ENCODE measurements around the gene NLGN2.

The NLGN2 gene

DNA sequence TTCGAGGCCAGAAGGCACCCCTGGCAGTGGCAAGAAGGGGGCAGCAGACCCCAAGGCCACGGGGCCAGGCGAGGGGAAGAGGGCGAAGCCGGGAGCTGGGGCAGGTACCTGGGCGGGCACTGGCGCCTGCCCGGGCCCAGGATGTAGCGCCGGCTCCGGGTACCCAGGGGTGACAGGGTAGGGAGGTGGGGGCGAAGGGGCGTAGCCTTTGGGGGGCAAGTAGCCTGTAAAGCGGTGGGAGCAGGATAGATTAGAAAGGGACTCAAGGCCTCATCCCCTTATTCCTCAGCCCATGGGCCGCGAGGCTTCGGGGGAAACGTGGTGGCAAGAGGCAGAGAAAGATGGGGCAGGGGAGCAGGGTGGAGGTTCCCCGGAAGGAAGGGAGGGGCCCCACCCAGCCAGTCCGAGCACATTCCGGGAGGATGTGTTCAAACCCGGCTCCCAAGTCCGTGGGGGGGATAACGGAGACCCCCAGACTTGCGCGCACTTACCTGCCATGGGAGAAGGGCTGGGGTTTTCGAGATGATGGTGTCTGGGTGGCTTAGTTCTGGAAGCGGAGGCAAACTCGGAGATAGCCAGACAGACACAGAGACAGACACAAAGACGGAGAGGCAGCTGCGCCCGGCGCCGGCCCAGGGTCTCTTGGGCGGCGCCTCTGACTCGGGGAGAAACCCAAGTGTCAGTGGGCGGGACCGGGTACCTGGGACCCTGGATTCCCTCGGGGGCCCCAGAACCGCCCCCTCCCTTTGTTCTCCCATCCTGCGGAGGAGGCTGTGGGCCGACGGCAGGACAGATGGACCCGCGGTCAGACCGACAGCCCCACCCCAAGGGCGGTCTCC lies 13.8 kb upstream of the NLGN2 start:
- H3K4me3 ChIP-seq (ENCODE audit: low read depth, low read length), result peak overlapping the region; percentile 97
- TF ChIP-seq, protein P1, sequence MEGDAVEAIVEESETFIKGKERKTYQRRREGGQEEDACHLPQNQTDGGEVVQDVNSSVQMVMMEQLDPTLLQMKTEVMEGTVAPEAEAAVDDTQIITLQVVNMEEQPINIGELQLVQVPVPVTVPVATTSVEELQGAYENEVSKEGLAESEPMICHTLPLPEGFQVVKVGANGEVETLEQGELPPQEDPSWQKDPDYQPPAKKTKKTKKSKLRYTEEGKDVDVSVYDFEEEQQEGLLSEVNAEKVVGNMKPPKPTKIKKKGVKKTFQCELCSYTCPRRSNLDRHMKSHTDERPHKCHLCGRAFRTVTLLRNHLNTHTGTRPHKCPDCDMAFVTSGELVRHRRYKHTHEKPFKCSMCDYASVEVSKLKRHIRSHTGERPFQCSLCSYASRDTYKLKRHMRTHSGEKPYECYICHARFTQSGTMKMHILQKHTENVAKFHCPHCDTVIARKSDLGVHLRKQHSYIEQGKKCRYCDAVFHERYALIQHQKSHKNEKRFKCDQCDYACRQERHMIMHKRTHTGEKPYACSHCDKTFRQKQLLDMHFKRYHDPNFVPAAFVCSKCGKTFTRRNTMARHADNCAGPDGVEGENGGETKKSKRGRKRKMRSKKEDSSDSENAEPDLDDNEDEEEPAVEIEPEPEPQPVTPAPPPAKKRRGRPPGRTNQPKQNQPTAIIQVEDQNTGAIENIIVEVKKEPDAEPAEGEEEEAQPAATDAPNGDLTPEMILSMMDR (IDR thresholded peaks at IDR 0.05; ENCODE audit: insufficient read depth, low read depth, low read length, missing control alignments), result no peak
- no peak for DNase-seq (ENCODE audit: low read depth)

DNA sequence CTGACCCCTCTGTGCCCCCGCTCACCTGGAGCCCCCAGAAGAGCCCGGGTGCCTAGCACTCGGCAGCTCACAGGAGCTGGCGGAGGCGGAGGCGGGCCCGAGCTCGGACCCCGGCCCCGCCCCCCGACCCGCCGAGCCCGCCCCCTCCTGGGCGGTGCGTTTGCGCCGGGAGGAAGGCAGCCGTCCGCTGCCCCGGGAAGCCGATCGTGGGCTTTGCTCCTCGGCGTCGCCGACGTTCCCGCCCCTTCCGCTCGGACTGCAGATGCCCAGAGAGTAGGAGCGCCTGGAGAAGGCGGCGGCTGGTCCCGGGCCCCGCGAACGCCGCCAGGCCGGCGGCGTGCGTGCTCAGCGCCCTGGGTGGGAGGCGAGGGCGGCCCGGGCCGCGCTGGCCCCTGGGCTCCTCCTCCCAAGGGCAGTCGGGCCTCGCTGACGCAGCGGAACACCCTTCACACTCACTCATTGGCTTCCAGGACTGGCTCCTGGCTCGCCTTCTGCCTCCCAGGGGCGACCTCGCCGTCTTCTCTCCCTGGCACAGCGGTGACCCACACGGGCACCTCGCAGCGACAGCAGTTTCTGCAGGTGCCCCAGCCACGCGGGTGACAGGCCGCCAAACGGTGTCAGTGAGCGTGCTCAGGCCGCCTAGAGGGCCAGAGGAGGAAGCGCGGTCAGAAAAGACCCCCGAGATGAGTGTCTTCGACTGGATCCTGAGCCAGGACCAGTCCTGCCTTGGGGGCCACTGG lies 13.0 kb upstream of the NLGN2 start, which contains the start of gene PLSCR3:
Gene PLSCR3, minus strand, starts transcription at position 74 of the 740 bp plus-strand sequence. CDS start 415 bp downstream, outside the sequence.
- DNase-seq (ENCODE audit: low read depth), result peak; percentile 91
- TF ChIP-seq, protein P1 (IDR thresholded peaks at IDR 0.05; ENCODE audit: insufficient read depth, low read depth, low read length, missing control alignments), result peak; percentile 41
- H3K4me3 ChIP-seq (ENCODE audit: low read depth, low read length), result peak within 1 kb of the TSS; percentile 97

DNA sequence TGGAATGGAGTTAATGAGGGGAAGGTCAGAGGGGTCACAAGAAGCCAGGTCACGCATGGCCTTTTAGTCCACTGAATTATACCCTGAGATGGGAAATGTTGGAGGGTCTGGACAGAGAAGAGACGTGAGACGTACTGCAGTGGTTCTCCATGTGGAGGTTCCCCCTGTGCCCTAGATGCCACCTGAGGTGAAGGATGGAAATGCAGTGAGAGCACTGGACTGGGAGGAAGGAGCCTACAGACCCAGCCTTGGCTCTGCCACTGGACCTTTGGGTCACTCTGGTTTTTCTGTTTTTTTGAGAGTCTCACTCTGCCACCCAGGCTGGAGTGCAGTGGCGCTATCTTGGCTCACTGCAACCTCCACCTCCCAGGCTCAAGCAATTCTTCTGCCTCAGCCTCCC lies 11.5 kb upstream of the NLGN2 start:
- no peak for DNase-seq (ENCODE audit: low read depth)
- no peak overlapping the region for H3K4me3 ChIP-seq (ENCODE audit: low read depth, low read length)
- TF ChIP-seq, protein P1 (IDR thresholded peaks at IDR 0.05; ENCODE audit: insufficient read depth, low read depth, low read length, missing control alignments), result no peak

DNA sequence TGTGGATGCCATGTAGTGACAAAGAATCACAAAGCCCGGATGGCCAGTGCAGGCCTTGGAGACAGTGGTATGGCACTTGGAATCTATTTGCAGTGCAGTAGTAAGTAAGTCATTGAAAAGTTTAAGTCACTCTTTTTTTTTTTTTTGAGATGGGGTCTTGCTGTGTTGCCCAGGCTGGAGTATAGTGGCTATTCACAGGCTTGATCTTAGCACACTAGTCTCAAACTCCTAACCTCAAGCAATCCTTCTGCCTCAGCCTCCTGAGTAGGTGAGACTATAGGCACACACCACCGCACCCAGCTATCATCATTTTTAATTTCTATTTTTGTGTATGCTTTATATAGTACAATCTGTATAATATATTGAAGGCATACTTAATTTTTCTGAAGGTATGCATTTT lies 9.0 kb upstream of the NLGN2 start:
- TF ChIP-seq, protein P1 (IDR thresholded peaks at IDR 0.05; ENCODE audit: insufficient read depth, low read depth, low read length, missing control alignments), result no peak
- DNase-seq (ENCODE audit: low read depth), result no peak
- no peak overlapping the region for H3K4me3 ChIP-seq (ENCODE audit: low read depth, low read length)

DNA sequence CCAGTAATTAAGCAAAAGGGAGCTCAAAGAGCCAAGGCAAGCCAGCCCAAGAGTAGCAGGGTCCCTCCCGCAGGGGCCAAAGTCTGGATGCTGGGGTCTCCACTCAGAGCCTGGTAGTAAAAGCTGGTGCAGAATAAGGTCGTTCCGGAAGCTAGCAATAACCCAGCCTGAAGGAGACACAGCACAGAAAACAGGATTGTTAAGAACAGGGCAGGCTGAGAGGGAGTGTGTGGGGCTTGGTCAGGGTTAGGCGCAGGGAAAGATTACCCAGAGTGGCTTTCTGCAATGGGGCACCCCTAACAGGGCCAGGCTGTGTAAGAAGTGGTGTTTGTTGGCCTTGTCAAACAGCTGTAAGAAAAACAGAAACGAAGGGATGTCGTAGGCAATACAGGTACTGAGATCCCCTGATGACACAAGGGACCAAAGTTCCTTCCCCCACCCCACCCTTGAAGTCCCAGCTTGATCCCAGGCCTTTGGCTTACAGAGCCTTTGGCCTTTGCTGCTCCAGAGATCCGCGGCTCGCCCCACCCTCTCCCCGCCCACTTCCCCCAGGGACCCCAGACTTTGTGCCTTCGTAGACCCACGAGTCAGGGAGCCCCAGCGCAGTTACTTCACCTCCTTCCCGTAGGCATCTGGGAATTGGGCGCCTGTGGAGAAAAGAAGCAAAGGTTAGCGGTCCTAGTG lies 4.5 kb upstream of the NLGN2 start:
- TF ChIP-seq, protein P1 (IDR thresholded peaks at IDR 0.05; ENCODE audit: insufficient read depth, low read depth, low read length, missing control alignments), result no peak
- peak overlapping the region; percentile 51 for H3K4me3 ChIP-seq (ENCODE audit: low read depth, low read length)
- DNase-seq (ENCODE audit: low read depth), result peak; percentile 9

DNA sequence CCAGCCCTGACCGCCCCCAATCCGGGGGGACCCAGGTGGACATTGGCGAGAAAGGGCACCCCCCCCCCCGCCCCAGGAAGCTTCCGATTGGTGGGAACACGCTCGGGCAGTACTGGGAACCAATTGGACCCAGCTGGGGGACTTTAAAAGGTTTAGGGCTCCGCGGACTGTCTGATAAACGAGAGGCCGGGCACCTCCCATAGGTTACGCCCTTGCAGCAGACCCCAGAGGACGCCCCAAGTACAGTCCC lies 4.0 kb upstream of the NLGN2 start:
- no peak for DNase-seq (ENCODE audit: low read depth)
- TF ChIP-seq, protein P1 (IDR thresholded peaks at IDR 0.05; ENCODE audit: insufficient read depth, low read depth, low read length, missing control alignments), result no peak

More for the DNA sequence above, 4.0 kb upstream of the NLGN2 start:
- peak overlapping the region; percentile 51 for H3K4me3 ChIP-seq (ENCODE audit: low read depth, low read length)
